ENCODE measurements around the gene CCDC57. TPM values are rescaled to one million over a fixed set of nuclear protein-coding genes. Genes with fewer than 3 reads are reported as not detected.

CCDC57 gene
- total and polyA plus RNA-seq, 2 experiments from 2014 or later = 46.2 to 53.5 TPM

- H3K27me3 ChIP-seq = no peaks in the 10 kb centered on the region
- no peak overlapping the region for H3K4me3 ChIP-seq
- H3K36me3 ChIP-seq = peaks cover 14% of the 10 kb centered on the region
- no peak overlapping the region for H3K27ac ChIP-seq
- no peaks in the 10 kb centered on the region for H3K4me1 ChIP-seq (ENCODE audit: low read depth)
- no peaks in the 10 kb centered on the region for H3K9me3 ChIP-seq (ENCODE audit: low read depth)
- no peak for TF ChIP-seq CTCF (IDR thresholded peaks at IDR 0.05; ENCODE audit: low read depth, low read length)
- no peak for DNase-seq (ENCODE audit: low read depth in 1 of 2, low spot score in 1 of 2)
Measured at GRCh38 chr17:82161216-82161615, 51.4 kb downstream of the CCDC57 start.

- H3K4me1 ChIP-seq (ENCODE audit: low read depth) = no peaks in the 10 kb centered on the region
- no peak for DNase-seq (ENCODE audit: low read depth in 1 of 2, low spot score in 1 of 2)
- no peak overlapping the region for H3K4me3 ChIP-seq
- no peak overlapping the region for H3K27ac ChIP-seq
- TF ChIP-seq CTCF (IDR thresholded peaks at IDR 0.05; ENCODE audit: low read depth, low read length) = no peak
- H3K9me3 ChIP-seq (ENCODE audit: low read depth) = no peaks in the 10 kb centered on the region
- H3K27me3 ChIP-seq = no peaks in the 10 kb centered on the region
- H3K36me3 ChIP-seq = peaks cover 8% of the 10 kb centered on the region
Measured at GRCh38 chr17:82160075-82160474, 52.6 kb downstream of the CCDC57 start.

GRCh38 chr17:82158825-82159224 lies 53.8 kb downstream of the CCDC57 start:
- Histone ChIP-seq H3K27me3 (no peaks in the 10 kb centered on the region), H3K4me3 (no peak overlapping the region), H3K9me3 (ENCODE audit: low read depth) (no peaks in the 10 kb centered on the region), H3K36me3 (peaks cover 8% of the 10 kb centered on the region), H3K4me1 (ENCODE audit: low read depth) (no peaks in the 10 kb centered on the region), H3K27ac (no peak overlapping the region)
- no peak for DNase-seq (ENCODE audit: low read depth in 1 of 2, low spot score in 1 of 2)
- no peak for TF ChIP-seq CTCF (IDR thresholded peaks at IDR 0.05; ENCODE audit: low read depth, low read length)

- TF ChIP-seq CTCF (IDR thresholded peaks at IDR 0.05; ENCODE audit: low read depth, low read length) = no peak
- peaks cover 6% of the 10 kb centered on the region for H3K36me3 ChIP-seq
- no peak for DNase-seq (ENCODE audit: low read depth in 1 of 2, low spot score in 1 of 2)
- no peaks in the 10 kb centered on the region for H3K9me3 ChIP-seq (ENCODE audit: low read depth)
- H3K4me3 ChIP-seq = no peak overlapping the region
- no peak overlapping the region for H3K27ac ChIP-seq
- no peaks in the 10 kb centered on the region for H3K4me1 ChIP-seq (ENCODE audit: low read depth)
- no peaks in the 10 kb centered on the region for H3K27me3 ChIP-seq
Measured at GRCh38 chr17:82157046-82158035, 55.3 kb downstream of the CCDC57 start.

- no peak overlapping the region for H3K4me3 ChIP-seq
- no peaks in the 10 kb centered on the region for H3K4me1 ChIP-seq (ENCODE audit: low read depth)
- no peak for DNase-seq (ENCODE audit: low read depth in 1 of 2, low spot score in 1 of 2)
- H3K36me3 ChIP-seq = peaks cover 6% of the 10 kb centered on the region
- H3K27me3 ChIP-seq = no peaks in the 10 kb centered on the region
- TF ChIP-seq CTCF (IDR thresholded peaks at IDR 0.05; ENCODE audit: low read depth, low read length) = no peak
- no peak overlapping the region for H3K27ac ChIP-seq
- H3K9me3 ChIP-seq (ENCODE audit: low read depth) = no peaks in the 10 kb centered on the region
Measured at GRCh38 chr17:82156284-82156925, 56.2 kb downstream of the CCDC57 start.
